Heart left ventricle (tissue), 16 donors: ENCODE results near the gene TMEM43. TPM values are rescaled to one million over a fixed set of nuclear protein-coding genes. Genes with fewer than 3 reads are reported as not detected.

ENCODE experiments used
- ATAC-seq, 4 donors: fragments of 200-7000 bp; cut with Tn5 transposase; one replicate each; pipeline ENCODE4 v1.9.1; 2020 to 2022; ENCODE audit warnings: moderate library complexity in 4 of 4, mild to moderate bottlenecking in 3 of 4, moderate number of reproducible peaks in 1 of 4
- DNase-seq, 5 donors: peaks; one replicate each; pipeline ENCODE4 v3.0.0-alpha.2; 2020
- H3K27ac ChIP-seq, 12 donors: fragments of 200-600 bp; sonication (generic) in 4 of 12; one replicate each; pipeline versions ENCODE4 v1.5.0 to v1.8.0; 2016 to 2022; ENCODE audit warnings: mild to moderate bottlenecking in 2 of 12
- H3K27me3 ChIP-seq, 9 donors: fragments of 200-600 bp; sonication (generic) in 2 of 9; one replicate each; pipeline versions ENCODE4 v1.5.1 to v1.8.0; 2016 to 2022; ENCODE audit warnings: mild to moderate bottlenecking in 3 of 9
- H3K36me3 ChIP-seq, 9 donors: fragments of 200-600 bp; sonication (generic) in 2 of 9; one replicate each; pipeline versions ENCODE4 v1.5.0 to v1.8.0; 2018 to 2022; ENCODE audit warnings: mild to moderate bottlenecking in 2 of 9
- H3K4me1 ChIP-seq, 12 donors: fragments of 200-600 bp; sonication (generic) in 4 of 12; one replicate each; pipeline versions ENCODE4 v1.5.0 to v1.8.0; 2016 to 2022; ENCODE audit warnings: mild to moderate bottlenecking in 3 of 12
- H3K4me3 ChIP-seq, 12 donors: fragments of 200-600 bp; sonication (generic) in 4 of 12; one replicate each; pipeline versions ENCODE4 v1.5.0 to v1.8.0; 2017 to 2022; ENCODE audit warnings: mild to moderate bottlenecking in 9 of 12, moderate library complexity in 4 of 12
- H3K9me3 ChIP-seq, 12 donors: fragments of 200-600 bp; sonication (generic) in 4 of 12; one replicate each; pipeline versions ENCODE4 v1.5.0 to v1.8.0; 2016 to 2022; ENCODE audit warnings: mild to moderate bottlenecking in 1 of 12
- CTCF ChIP-seq, 12 donors: fragments of 200-600 bp; sonication (generic) in 4 of 12; IDR thresholded peaks; one replicate each; pipeline versions ENCODE4 v1.5.0 to v1.8.0; 2018 to 2022; ENCODE audit warnings: antibody characterized with exemption in 12 of 12, mild to moderate bottlenecking in 5 of 12
- POLR2A ChIP-seq, 2 donors: fragments of 450-650 bp; IDR thresholded peaks; one replicate each; pipeline ENCODE4 v1.6.1; 2017; ENCODE audit warnings: antibody characterized with exemption in 2 of 2, mild to moderate bottlenecking in 2 of 2, moderate library complexity in 2 of 2
- WGBS, 4 donors: extraction: QIAGEN DNeasy Blood & Tissue Kit in 2 of 4; methylation state at CpG; one replicate each; pipeline versions ENCODE4 v1.1.5 to v1.1.7; 2013 to 2018; 5-methylcytosine and 5-hydroxymethylcytosine counted together
- intact Hi-C, 10 donors: fragments of 100-400 bp; cut with DNase I; formaldehyde crosslinking; loops; one replicate each; pipeline versions ENCODE4 v1.11.1 to v1.14.2; 2022
- polyA plus RNA-seq, 2 donors: library from polyadenylated mRNA; stranded (reverse); fragments of 200-250 nt; gene quantifications; one replicate each; pipeline ENCODE4 v1.2.3, GENCODE V29; 2013
- total RNA-seq, 9 donors: library from RNA; depleted of rRNA in 2 of 9; stranded (reverse); fragments of >200 nt in 2 of 9; fragmentation: NEBNext Ultra II Directional in 3 of 9; extraction: Animal tissue kit (Norgen Biotek cat#: 25700) in 3 of 9; gene quantifications; one replicate each; pipeline versions ENCODE4 v1.1.0 to v1.2.4, GENCODE V29; 2016 to 2023
- donor health status: ischemic (EF 13 %, LVEDD 7.1; RV severe dilation, severe dysfunction).
- donor health status: healthy with polysubstance abuse.
- donor health status: DM: no; HTN: yes; CAD: no.
- donor health status: DM: no; HTN: no; CAD: no.
- donor health status: ischemic (EF 25% LVEDD 6.9; RV normal size, moderate dysfunction).
- donor health status: ischemic (EF 25% LVEDD 5.7; RV mildly dilated, moderate dysfunction).
- donor health status: healthy.
- donor health status: DM: yes; HTN: yes; CAD: no.
- donor health status: ischemic (EF 35%, LVEDD 5.7; RV mildly dilated, moderate dysfunction).
- donor health status: nonischemic (EF 11% LVEDD 7.7; RV severe dilation, severe dysfunction).
- donor health status: DM: yes; HTN: yes; CAD: no.
- donor health status: PGD.
- donor health status: ischemic (EF 29% LVEDD 5.4; RV normal size, mild dysfunction).
- donor health status: nonischemic (EF 23%, LVEDD 6.1; RV moderate dilation, normal function).

TMEM43 gene
- total and polyA plus RNA-seq, 11 donors = 26.1 to 150 (median 46.0) TPM

GRCh38 chr3:14188041-14188754, 63.3 kb downstream of the TMEM43 start:
- Histone ChIP-seq H3K4me1 (peaks cover 0 to 1% (median 0%) of the 10 kb centered on the region in 12 donors), H3K27me3 (no peaks in the 10 kb centered on the region), H3K27ac (no peak overlapping the region), H3K36me3 (peaks cover 0 to 66% (median 57%) of the 10 kb centered on the region in 9 donors), H3K4me3 (no peak overlapping the region), H3K9me3 (peaks cover 0 to 4% (median 0%) of the 10 kb centered on the region in 12 donors)
- intact Hi-C loops = no loop called here
- TF ChIP-seq POLR2A (IDR thresholded peaks at IDR 0.05) (no peak), CTCF (IDR thresholded peaks at IDR 0.05) (no peak)
- DNase-seq (no peak), ATAC-seq (no peak)
- WGBS, 4 donors = 74 to 87% (median 76%) methylated on average over 4 of the region's 4 CpGs

Other genes starting within 250 kb of the TMEM43 start
- gene WNT7A, start 245.0 kb upstream of the TMEM43 start, total RNA-seq = not detected
- gene WNT7A, start 245.0 kb upstream of the TMEM43 start, polyA plus RNA-seq = not detected
- gene CHCHD4, start 182 bp upstream of the TMEM43 start, total RNA-seq = 10 to 100 TPM; 14.8 to 31.1 (median 25.9) TPM
- 10 to 100 TPM; 19.0 to 31.3 TPM for gene CHCHD4, start 182 bp upstream of the TMEM43 start, polyA plus RNA-seq
- gene XPC, start 53.5 kb downstream of the TMEM43 start, total RNA-seq = 10 to 100 TPM in 5 of 9 donors, 1 to 10 TPM in 4; 7.0 to 20.0 (median 11.1) TPM
- 1 to 10 TPM; 6.1 to 9.2 TPM for gene XPC, start 53.5 kb downstream of the TMEM43 start, polyA plus RNA-seq
- gene LSM3, start 53.8 kb downstream of the TMEM43 start, total RNA-seq = 10 to 100 TPM; 11.6 to 15.9 (median 13.7) TPM
- 10 to 100 TPM; 11.7 to 14.0 TPM for gene LSM3, start 53.8 kb downstream of the TMEM43 start, polyA plus RNA-seq